ENCODE measurements around the gene SLC25A41. TPM values are rescaled to one million over a fixed set of nuclear protein-coding genes. Genes with fewer than 3 reads are reported as not detected.

The SLC25A41 gene
- total RNA-seq, 1 donor from 2014 or later = not detected

DNA sequence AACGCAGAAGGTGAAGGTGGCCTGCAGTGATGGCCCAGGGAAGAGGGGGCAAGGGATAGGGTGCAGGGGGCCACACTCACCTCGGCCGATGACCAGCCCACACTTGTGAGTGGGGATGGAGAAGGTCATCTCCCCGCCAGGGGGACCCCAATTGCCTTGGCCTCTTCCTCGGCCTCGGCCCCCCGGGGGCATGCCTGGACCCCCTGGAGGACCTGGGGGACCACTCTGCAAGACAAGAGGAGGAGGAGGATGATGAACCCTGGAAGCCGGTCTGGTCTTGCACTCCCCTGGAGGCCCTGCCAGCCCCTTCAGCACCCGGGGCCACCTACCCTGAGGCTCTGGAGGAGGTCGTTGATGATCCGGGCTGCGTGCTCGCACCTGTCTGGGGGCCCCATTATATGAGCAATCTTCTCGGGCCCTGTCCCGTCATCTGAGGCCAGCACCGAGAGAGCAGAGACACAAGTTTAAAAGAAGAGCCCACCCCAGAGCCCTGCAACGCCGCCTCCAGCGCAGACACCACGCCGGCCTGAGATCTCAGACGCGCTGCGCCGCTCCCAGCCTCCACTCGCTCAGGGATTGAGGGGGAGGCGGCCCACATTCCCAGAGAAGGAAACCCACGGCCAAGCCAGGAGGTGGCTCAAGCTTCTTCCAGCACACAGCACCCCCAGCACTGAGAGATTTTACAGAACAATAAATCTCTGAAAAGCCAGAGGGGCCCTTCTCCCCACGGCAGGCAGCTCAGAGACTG lies 16.7 kb downstream of the SLC25A41 start:
- no peak for FAIRE-seq
- no peak overlapping the region for H3K4me3 ChIP-seq (ENCODE audit: low read depth, low read length)
- peaks cover 49% of the 10 kb centered on the region for H3K36me3 ChIP-seq (ENCODE audit: control insufficient read depth, insufficient read depth, low read length)
- no peaks in the 10 kb centered on the region for H3K27me3 ChIP-seq (ENCODE audit: control insufficient read depth, insufficient read depth, low read length)
- no peak for DNase-seq (ENCODE audit: low read depth)
- TF ChIP-seq, protein P1, sequence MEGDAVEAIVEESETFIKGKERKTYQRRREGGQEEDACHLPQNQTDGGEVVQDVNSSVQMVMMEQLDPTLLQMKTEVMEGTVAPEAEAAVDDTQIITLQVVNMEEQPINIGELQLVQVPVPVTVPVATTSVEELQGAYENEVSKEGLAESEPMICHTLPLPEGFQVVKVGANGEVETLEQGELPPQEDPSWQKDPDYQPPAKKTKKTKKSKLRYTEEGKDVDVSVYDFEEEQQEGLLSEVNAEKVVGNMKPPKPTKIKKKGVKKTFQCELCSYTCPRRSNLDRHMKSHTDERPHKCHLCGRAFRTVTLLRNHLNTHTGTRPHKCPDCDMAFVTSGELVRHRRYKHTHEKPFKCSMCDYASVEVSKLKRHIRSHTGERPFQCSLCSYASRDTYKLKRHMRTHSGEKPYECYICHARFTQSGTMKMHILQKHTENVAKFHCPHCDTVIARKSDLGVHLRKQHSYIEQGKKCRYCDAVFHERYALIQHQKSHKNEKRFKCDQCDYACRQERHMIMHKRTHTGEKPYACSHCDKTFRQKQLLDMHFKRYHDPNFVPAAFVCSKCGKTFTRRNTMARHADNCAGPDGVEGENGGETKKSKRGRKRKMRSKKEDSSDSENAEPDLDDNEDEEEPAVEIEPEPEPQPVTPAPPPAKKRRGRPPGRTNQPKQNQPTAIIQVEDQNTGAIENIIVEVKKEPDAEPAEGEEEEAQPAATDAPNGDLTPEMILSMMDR (IDR thresholded peaks at IDR 0.05; ENCODE audit: insufficient read depth, low read length, severe bottlenecking) = no peak

DNA sequence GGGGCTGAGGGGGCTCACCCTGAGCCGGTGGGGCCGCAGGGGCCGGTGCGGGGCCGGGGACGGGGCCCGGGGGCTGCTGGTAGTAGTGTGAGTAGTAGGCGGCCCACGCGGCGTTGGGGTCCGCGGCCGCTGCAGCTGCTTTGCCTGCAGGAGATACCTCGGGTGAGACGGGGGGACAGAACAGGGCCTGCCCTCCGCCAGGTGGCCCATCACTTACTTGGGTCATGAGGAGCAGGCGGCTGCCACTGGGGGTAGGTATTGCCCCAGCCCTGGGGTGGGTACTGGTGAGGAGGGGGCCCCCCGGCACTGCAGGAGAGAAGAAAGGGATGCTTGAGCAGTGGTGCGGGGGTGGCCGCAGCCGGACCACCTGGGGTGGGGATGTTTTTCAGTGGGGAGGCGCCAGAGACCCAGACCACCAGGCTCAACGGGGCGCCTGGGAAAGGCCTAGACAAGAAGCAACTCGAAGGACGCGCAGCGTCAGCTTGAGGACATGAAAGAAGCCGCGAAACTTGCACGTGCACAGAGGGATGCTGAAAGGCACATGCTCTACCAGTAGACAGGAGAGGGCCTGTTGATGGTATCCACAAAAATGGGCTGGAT lies 17.9 kb downstream of the SLC25A41 start:
- H3K4me3 ChIP-seq (ENCODE audit: low read depth, low read length) = no peak overlapping the region
- no peak for DNase-seq (ENCODE audit: low read depth)
- no peak for FAIRE-seq
- H3K36me3 ChIP-seq (ENCODE audit: control insufficient read depth, insufficient read depth, low read length) = peaks cover 41% of the 10 kb centered on the region
- no peaks in the 10 kb centered on the region for H3K27me3 ChIP-seq (ENCODE audit: control insufficient read depth, insufficient read depth, low read length)
- TF ChIP-seq, protein P1 (IDR thresholded peaks at IDR 0.05; ENCODE audit: insufficient read depth, low read length, severe bottlenecking) = no peak

DNA sequence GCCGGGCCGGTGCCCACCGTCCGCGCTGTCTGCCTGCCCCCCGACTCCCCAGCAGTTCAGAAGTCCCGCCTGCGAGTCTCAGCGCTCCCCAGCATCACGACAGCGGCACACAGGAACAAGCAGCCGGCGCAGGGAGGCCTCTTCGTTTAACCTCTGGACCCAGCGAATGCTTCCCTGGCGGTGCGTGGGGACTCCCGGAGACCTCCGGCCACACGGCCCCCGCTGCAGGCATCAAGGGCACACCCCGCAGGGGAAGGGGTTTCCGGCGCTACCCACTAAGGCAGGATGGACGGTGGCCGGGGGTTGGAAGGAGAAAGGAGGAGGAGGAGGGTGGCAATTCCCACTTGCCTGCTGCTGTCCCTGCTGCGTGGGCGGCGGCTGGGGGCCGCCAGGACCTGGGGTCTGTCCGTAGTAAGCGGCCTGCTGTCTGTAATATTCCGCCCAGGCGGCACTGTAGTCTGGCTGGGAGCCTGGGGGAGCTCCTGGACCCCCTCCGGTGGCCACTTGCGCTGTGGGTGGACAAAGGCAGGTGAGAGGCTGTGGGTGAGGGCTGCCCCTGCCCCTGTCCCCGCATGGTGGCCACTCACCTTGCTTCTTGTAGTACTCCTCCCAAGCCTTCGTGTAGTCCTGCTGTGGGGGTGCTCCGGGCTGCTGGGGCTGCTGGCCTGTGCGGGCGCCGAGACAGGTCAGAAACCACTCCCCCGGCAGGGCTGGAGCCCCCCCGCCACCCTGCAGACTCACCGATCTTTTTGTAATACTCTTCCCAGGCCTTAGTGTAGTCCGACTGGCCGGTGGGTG lies 18.6 kb downstream of the SLC25A41 start:
- no peak overlapping the region for H3K4me3 ChIP-seq (ENCODE audit: low read depth, low read length)
- no peaks in the 10 kb centered on the region for H3K27me3 ChIP-seq (ENCODE audit: control insufficient read depth, insufficient read depth, low read length)
- TF ChIP-seq, protein P1 (IDR thresholded peaks at IDR 0.05; ENCODE audit: insufficient read depth, low read length, severe bottlenecking) = no peak
- peaks cover 35% of the 10 kb centered on the region for H3K36me3 ChIP-seq (ENCODE audit: control insufficient read depth, insufficient read depth, low read length)
- FAIRE-seq = no peak
- DNase-seq (ENCODE audit: low read depth) = no peak

DNA sequence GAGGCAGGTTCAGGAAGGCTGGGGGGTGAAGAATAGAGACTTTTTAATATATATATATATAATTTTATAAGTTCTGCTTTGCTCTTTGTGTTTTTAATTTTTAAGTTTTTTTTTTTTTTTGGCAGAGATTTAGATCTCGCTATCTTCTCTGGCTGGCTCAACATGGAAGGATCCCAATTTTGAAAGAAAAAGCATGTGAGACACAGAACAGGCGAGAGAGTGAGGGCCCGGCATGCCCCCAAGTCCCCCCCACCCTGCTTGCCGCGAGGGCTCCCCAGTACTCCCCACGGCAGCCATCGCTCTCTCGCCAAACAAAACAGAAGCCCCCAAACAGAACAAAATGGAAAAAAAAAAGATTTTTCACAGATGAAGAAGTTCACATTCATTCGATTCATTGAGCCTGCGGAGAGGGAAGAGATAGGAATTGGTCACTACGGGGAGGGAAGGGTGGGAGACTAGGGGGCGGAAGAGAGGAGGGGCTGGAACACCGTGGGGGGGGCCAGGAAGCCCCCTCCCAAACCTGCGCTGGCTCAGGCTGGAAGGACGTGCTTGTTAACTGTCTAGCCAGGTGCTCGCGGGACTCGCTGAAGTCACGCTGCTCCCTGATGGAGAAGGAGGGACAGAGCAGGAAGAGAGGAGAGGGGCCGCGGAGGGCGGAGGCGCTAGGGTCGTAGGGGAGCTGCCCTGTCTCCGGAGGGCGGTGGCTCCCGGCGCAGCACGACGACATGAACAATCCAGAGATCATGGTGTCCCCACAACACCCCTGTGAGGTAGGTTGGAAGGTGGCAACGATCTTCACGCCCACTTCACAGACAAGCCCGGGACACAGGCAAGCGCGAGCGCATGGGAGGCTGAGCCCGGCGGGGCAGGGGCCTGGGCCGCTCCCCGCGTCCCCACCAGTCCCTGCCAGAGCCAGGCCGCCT lies 19.6 kb downstream of the SLC25A41 start:
- peaks cover 30% of the 10 kb centered on the region for H3K36me3 ChIP-seq (ENCODE audit: control insufficient read depth, insufficient read depth, low read length)
- no peak for FAIRE-seq
- DNase-seq (ENCODE audit: low read depth) = no peak
- no peaks in the 10 kb centered on the region for H3K27me3 ChIP-seq (ENCODE audit: control insufficient read depth, insufficient read depth, low read length)
- H3K4me3 ChIP-seq (ENCODE audit: low read depth, low read length) = no peak overlapping the region
- TF ChIP-seq, protein P1 (IDR thresholded peaks at IDR 0.05; ENCODE audit: insufficient read depth, low read length, severe bottlenecking) = no peak

DNA sequence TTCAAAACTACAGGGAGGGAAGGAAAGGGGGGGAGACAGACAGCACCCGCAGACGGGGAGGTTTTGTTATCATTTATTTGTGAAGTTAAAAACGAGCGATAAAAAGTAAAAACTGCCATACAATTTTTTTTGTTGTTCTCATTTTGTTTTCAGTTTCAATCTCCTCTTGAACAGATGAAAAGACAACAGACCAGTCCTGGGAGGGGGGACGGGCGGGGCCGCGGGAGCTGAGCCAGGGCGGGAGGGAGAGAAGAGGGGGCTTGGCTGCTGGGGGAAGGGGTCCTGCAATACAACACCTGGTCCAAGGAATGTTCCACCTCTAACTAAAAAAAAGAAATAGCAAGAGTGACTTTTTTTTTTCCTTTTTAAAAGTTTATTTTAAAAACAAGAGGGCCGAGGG lies 20.3 kb downstream of the SLC25A41 start:
- TF ChIP-seq, protein P1 (IDR thresholded peaks at IDR 0.05; ENCODE audit: insufficient read depth, low read length, severe bottlenecking) = no peak
- no peak overlapping the region for H3K4me3 ChIP-seq (ENCODE audit: low read depth, low read length)
- FAIRE-seq (no peak), DNase-seq (ENCODE audit: low read depth) (no peak)
- H3K27me3 ChIP-seq (ENCODE audit: control insufficient read depth, insufficient read depth, low read length) = no peaks in the 10 kb centered on the region
- H3K36me3 ChIP-seq (ENCODE audit: control insufficient read depth, insufficient read depth, low read length) = peaks cover 24% of the 10 kb centered on the region

All from bronchial epithelial cell (primary cell).